Uterus (tissue), 2 donors: ENCODE measurements around the gene BRSK2.

Source experiments
- POLR2A ChIP-seq, 2 donors: fragments of 450-650 bp; IDR thresholded peaks; one replicate each; pipeline ENCODE4 v1.6.1; 2016; ENCODE audit warnings: antibody characterized with exemption in 2 of 2, mild to moderate bottlenecking in 1 of 2, moderate library complexity in 1 of 2
- TF ChIP-seq, protein P1 (sequence below), 4 experiments: fragments of 200-600 bp in 2 of 4; fragments of 450-650 bp in 2 of 4; sonication (generic) in 2 of 4; IDR thresholded peaks; one replicate each; pipeline ENCODE4 v1.5.1; 2016 to 2019; ENCODE audit warnings: antibody characterized with exemption in 4 of 4, mild to moderate bottlenecking in 2 of 4, moderate library complexity in 1 of 4

DNA sequence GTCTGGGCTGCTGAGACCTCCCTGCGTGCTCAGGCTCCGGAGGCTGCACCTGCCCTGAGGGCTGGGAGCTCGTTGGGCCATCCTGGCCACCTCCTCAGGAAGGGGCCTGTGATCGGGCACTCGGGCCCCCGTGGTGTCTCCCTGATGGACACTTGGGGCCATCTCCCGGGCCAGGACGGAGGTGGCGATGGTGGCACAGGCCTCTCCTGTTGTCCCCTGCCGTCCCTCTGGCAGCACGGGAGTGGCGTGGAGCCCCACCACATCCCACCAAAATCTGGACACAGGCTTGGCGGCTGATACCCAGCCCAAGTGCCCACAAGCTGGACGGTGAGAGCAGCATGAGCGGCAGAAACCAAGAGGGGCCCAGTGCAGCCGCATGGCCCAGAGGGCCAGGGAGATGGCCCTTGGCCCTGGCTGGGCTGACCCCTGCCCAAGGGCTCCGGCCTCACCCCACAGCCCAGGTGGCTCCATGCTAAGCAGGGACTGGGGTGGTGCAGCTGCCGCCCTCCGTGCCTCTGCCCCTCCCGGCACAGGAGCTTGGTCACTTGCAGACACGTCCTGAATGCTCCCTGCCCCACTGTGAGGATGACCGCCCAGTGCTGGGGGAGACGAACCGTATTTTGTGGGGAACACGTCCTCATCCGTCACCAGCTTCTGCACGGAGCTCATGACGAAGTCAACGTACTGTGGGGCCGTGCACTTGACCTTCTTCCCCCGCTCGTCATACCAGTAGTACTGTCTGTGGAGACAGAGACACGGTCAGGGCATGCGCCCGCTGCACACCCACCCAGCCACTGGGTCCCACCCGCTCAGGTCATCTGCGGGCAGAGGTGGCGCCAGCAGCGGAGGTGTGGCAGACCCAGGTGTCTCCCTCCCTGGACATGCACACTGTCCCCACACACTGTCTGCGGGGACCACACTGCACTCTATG lies 81.2 kb downstream of the BRSK2 start:
- TF ChIP-seq, protein P1, sequence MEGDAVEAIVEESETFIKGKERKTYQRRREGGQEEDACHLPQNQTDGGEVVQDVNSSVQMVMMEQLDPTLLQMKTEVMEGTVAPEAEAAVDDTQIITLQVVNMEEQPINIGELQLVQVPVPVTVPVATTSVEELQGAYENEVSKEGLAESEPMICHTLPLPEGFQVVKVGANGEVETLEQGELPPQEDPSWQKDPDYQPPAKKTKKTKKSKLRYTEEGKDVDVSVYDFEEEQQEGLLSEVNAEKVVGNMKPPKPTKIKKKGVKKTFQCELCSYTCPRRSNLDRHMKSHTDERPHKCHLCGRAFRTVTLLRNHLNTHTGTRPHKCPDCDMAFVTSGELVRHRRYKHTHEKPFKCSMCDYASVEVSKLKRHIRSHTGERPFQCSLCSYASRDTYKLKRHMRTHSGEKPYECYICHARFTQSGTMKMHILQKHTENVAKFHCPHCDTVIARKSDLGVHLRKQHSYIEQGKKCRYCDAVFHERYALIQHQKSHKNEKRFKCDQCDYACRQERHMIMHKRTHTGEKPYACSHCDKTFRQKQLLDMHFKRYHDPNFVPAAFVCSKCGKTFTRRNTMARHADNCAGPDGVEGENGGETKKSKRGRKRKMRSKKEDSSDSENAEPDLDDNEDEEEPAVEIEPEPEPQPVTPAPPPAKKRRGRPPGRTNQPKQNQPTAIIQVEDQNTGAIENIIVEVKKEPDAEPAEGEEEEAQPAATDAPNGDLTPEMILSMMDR (IDR thresholded peaks at IDR 0.05): no peak
- TF ChIP-seq POLR2A (IDR thresholded peaks at IDR 0.05): no peak
